Tibial nerve (tissue), 4 donors: ENCODE measurements around the gene SIGLEC12. TPM values are rescaled to one million over a fixed set of nuclear protein-coding genes. Genes with fewer than 3 reads are reported as not detected.

ENCODE experiments used
- DNase-seq, 2 donors: peaks; one replicate each; pipeline ENCODE4 v3.0.0-alpha.2; 2019; ENCODE audit warnings: low spot score in 2 of 2
- H3K27ac ChIP-seq, 4 donors: fragments of 200-600 bp; sonication (generic) in 3 of 4; one replicate each; pipeline ENCODE4 v1.5.1; 2017 to 2019; ENCODE audit warnings: mild to moderate bottlenecking in 1 of 4
- H3K27me3 ChIP-seq, 2 donors: fragments of 200-600 bp; sonication (generic) in 1 of 2; one replicate each; pipeline versions ENCODE4 v1.5.1 to v1.6.0; 2017 to 2019
- H3K36me3 ChIP-seq, 3 donors: fragments of 200-600 bp; sonication (generic); one replicate each; pipeline ENCODE4 v1.5.1; 2018 to 2019
- H3K4me1 ChIP-seq, 4 donors: fragments of 200-600 bp; sonication (generic) in 3 of 4; one replicate each; pipeline ENCODE4 v1.5.1; 2017 to 2019
- H3K4me3 ChIP-seq, 4 donors: fragments of 200-600 bp; sonication (generic) in 3 of 4; one replicate each; pipeline ENCODE4 v1.5.1; 2017 to 2019; ENCODE audit warnings: mild to moderate bottlenecking in 1 of 4, moderate library complexity in 1 of 4
- H3K9me3 ChIP-seq, 4 donors: fragments of 200-600 bp; sonication (generic) in 3 of 4; one replicate each; pipeline ENCODE4 v1.5.1; 2017 to 2019
- CTCF ChIP-seq, 5 experiments: fragments of 200-600 bp in 3 of 5; fragments of 450-650 bp in 2 of 5; sonication (generic) in 3 of 5; IDR thresholded peaks; one replicate each; pipeline ENCODE4 v1.5.1; 2016 to 2019; ENCODE audit warnings: antibody characterized with exemption in 5 of 5, mild to moderate bottlenecking in 3 of 5, moderate library complexity in 2 of 5
- EP300 ChIP-seq, 2 donors: sonication (generic); formaldehyde crosslinking; IDR thresholded peaks; one replicate each; pipeline ENCODE4 v1.6.1; 2017; ENCODE audit warnings: antibody characterized with exemption in 2 of 2, mild to moderate bottlenecking in 1 of 2
- POLR2A ChIP-seq, 2 donors: fragments of 450-650 bp; IDR thresholded peaks; one replicate each; pipeline ENCODE4 v1.6.1; 2017; ENCODE audit warnings: antibody characterized with exemption in 2 of 2, mild to moderate bottlenecking in 2 of 2, moderate library complexity in 2 of 2
- WGBS, 2 donors: methylation state at CpG; one replicate each; pipeline ENCODE4 v1.1.5; 2018; 5-methylcytosine and 5-hydroxymethylcytosine counted together
- total RNA-seq, 4 donors: library from RNA; depleted of rRNA; stranded (reverse); fragments of >200 nt; gene quantifications; one replicate each; pipeline ENCODE4 v1.1.0, GENCODE V29; 2016

Gene SIGLEC12
- total RNA-seq, 4 donors from 2014 or later = 0.66 TPM; not detected in 3

GRCh38 chr19:51458051-51458645 is 43.5 kb downstream of the SIGLEC12 start, which contains the start of gene SIGLEC8:
Gene SIGLEC8, minus strand, starts transcription at chr19:51458454. Its CDS starts 67 bp downstream, at chr19:51458387.
- peaks cover 0 to 15% of the 10 kb centered on the region in 2 donors for H3K27me3 ChIP-seq

GRCh38 chr19:51457351-51458013 is 44.1 kb downstream of the SIGLEC12 start:
- peak overlapping the region in 2 of 4 donors; percentile 34 to 50 for H3K27ac ChIP-seq

More at GRCh38 chr19:51458051-51458645, 43.5 kb downstream of the SIGLEC12 start, which contains the start of gene SIGLEC8:
- Histone ChIP-seq H3K36me3 (no peaks in the 10 kb centered on the region), H3K27ac (peak within 1 kb of the TSS in 2 of 4 donors; percentile 34 to 50), H3K9me3 (no peaks in the 10 kb centered on the region), H3K4me3 (no peak within 1 kb of the TSS), H3K4me1 (no peaks in the 10 kb centered on the region)
- TF ChIP-seq POLR2A (IDR thresholded peaks at IDR 0.05) (no peak), EP300 (IDR thresholded peaks at IDR 0.05) (no peak), CTCF (IDR thresholded peaks at IDR 0.05) (no peak)
- 64 to 66% methylated on average over 10 of the region's 10 CpGs for WGBS, 2 donors
- no peak for DNase-seq

GRCh38 chr19:51456541-51457290 is 44.9 kb downstream of the SIGLEC12 start:
- no peaks in the 10 kb centered on the region for H3K9me3 ChIP-seq
- H3K27me3 ChIP-seq = peaks cover 0 to 3% of the 10 kb centered on the region in 2 donors
- H3K27ac ChIP-seq = peak overlapping the region in 2 of 4 donors; percentile 34 to 50
- no peaks in the 10 kb centered on the region for H3K36me3 ChIP-seq
- WGBS, 2 donors = 53 to 66% methylated on average over 11 of the region's 11 CpGs
- H3K4me1 ChIP-seq = no peaks in the 10 kb centered on the region
- H3K4me3 ChIP-seq = no peak overlapping the region
- DNase-seq = no peak
- TF ChIP-seq CTCF (IDR thresholded peaks at IDR 0.05) (no peak), POLR2A (IDR thresholded peaks at IDR 0.05) (no peak), EP300 (IDR thresholded peaks at IDR 0.05) (no peak)

More at GRCh38 chr19:51457351-51458013, 44.1 kb downstream of the SIGLEC12 start:
- TF ChIP-seq EP300 (IDR thresholded peaks at IDR 0.05) = no peak
- TF ChIP-seq POLR2A (IDR thresholded peaks at IDR 0.05) = no peak
- no peak for TF ChIP-seq CTCF (IDR thresholded peaks at IDR 0.05)
- Histone ChIP-seq H3K36me3 (no peaks in the 10 kb centered on the region), H3K9me3 (no peaks in the 10 kb centered on the region), H3K27me3 (peaks cover 0 to 10% of the 10 kb centered on the region in 2 donors), H3K4me3 (no peak overlapping the region), H3K4me1 (no peaks in the 10 kb centered on the region)
- 79 to 87% methylated on average over 5 to 10 of the region's 11 CpGs for WGBS, 2 donors
- DNase-seq = no peak

- no peaks in the 10 kb centered on the region for H3K4me1 ChIP-seq
- H3K27me3 ChIP-seq = no peaks in the 10 kb centered on the region
- no peaks in the 10 kb centered on the region for H3K36me3 ChIP-seq
- no peak overlapping the region for H3K4me3 ChIP-seq
- no peak overlapping the region for H3K27ac ChIP-seq
- no peaks in the 10 kb centered on the region for H3K9me3 ChIP-seq
- TF ChIP-seq CTCF (IDR thresholded peaks at IDR 0.05) (no peak), POLR2A (IDR thresholded peaks at IDR 0.05) (no peak), EP300 (IDR thresholded peaks at IDR 0.05) (no peak)
- no peak for DNase-seq
- WGBS, 2 donors = 86 to 87% methylated on average over 5 of the region's 5 CpGs
Observed at GRCh38 chr19:51450730-51451307, 50.8 kb downstream of the SIGLEC12 start.
